Smooth muscle cell (in vitro differentiated cells): Measurements from ENCODE around the gene ATXN3. TPM values are rescaled to one million over a fixed set of nuclear protein-coding genes. Genes with fewer than 3 reads are reported as not detected.

Experiments
- DNase-seq: peaks from one replicate; lab custom pipeline; 2025; ENCODE audit not compliant: unreplicated experiment; lab: John Stamatoyannopoulos, UW
- H2AFZ ChIP-seq: fragments of 200-600 bp; sonication (generic); 2 replicates; pipeline ENCODE4 v1.6.0; 2016; ENCODE audit warnings: antibody characterized with exemption, low read depth, mild to moderate bottlenecking
- H3F3A ChIP-seq: fragments of 200-600 bp; sonication (generic); 2 replicates; pipeline ENCODE4 v1.6.0; 2017; ENCODE audit warnings: antibody characterized with exemption, low read depth
- H3K27ac ChIP-seq: fragments of 200-600 bp; sonication (generic); 2 replicates; pipeline ENCODE4 v1.5.1; 2016; ENCODE audit warnings: low read depth, mild to moderate bottlenecking
- H3K27me3 ChIP-seq: fragments of 200-600 bp; sonication (generic); 2 replicates; pipeline ENCODE4 v1.6.1; 2016; ENCODE audit warnings: low read depth, mild to moderate bottlenecking
- H3K36me3 ChIP-seq: fragments of 200-600 bp; sonication (generic); 2 replicates; pipeline ENCODE4 v1.5.1; 2016; ENCODE audit warnings: low read depth
- H3K4me1 ChIP-seq: fragments of 200-600 bp; sonication (generic); 2 replicates; pipeline ENCODE4 v1.5.1; 2016; ENCODE audit warnings: low read depth
- H3K4me2 ChIP-seq: fragments of 200-600 bp; sonication (generic); 2 replicates; pipeline ENCODE4 v1.6.0; 2016; ENCODE audit warnings: mild to moderate bottlenecking
- H3K4me3 ChIP-seq: fragments of 200-600 bp; sonication (generic); 2 replicates; pipeline ENCODE4 v1.5.1; 2016; ENCODE audit warnings: mild to moderate bottlenecking
- H3K79me2 ChIP-seq: fragments of 200-600 bp; sonication (generic); 2 replicates; pipeline ENCODE4 v1.6.0; 2016; ENCODE audit warnings: low read depth, mild to moderate bottlenecking
- H3K9ac ChIP-seq: fragments of 200-600 bp; sonication (generic); 2 replicates; pipeline ENCODE4 v1.6.0; 2016; ENCODE audit warnings: low read depth
- H3K9me3 ChIP-seq: fragments of 200-600 bp; sonication (generic); replicated peaks from 2 replicates; pipeline ENCODE4 v1.5.1; 2016; ENCODE audit warnings: low read depth
- H4K20me1 ChIP-seq: fragments of 200-600 bp; sonication (generic); 2 replicates; pipeline ENCODE4 v1.6.0; 2016; ENCODE audit warnings: low read depth
- CTCF ChIP-seq: fragments of 200-600 bp; sonication (generic); IDR thresholded peaks from 2 replicates; pipeline ENCODE4 v1.5.1; 2017; ENCODE audit warnings: borderline replicate concordance, mild to moderate bottlenecking, antibody characterized with exemption; ENCODE audit not compliant: insufficient read depth, poor library complexity, severe bottlenecking
- WGBS: methylation state at CpG from one replicate; pipeline ENCODE4 v1.1.7; 2016; ENCODE audit warnings: low lambda C conversion rate; 5-methylcytosine and 5-hydroxymethylcytosine counted together
- polyA plus RNA-seq: library from polyadenylated mRNA; unstranded; fragments of >200 nt; fragmentation: Nextera tagmentation; extraction: Ambion mirVana; gene quantifications from 2 replicates; pipeline ENCODE4 v1.2.1, GENCODE V29; 2016
- total RNA-seq: library from RNA; depleted of rRNA; stranded (reverse); fragments of >200 nt; gene quantifications from 2 replicates; pipeline ENCODE4 v1.2.3, GENCODE V29; 2014

ATXN3 gene
- total and polyA plus RNA-seq, 2 experiments from 2014 or later, result 10.0 to 21.7 TPM

- H3K36me3 ChIP-seq, result peaks cover 35% of the 10 kb centered on the region
- no peak for TF ChIP-seq CTCF
These were observed 95.7 kb downstream of the ATXN3 start for GRCh38 chr14:92010644-92011043.

GRCh38 chr14:92009604-92010003, 96.8 kb downstream of the ATXN3 start:
- no peak for TF ChIP-seq CTCF
- no peak for DNase-seq
- Histone ChIP-seq H3K4me1 (no peaks in the 10 kb centered on the region), H3K27ac (no peak overlapping the region), H3K9ac (no peak overlapping the region), H4K20me1 (peaks cover 27% of the 10 kb centered on the region), H3K9me3 (no peaks in the 10 kb centered on the region), H2AFZ (no peak overlapping the region), H3K4me2 (no peak overlapping the region), H3K36me3 (peaks cover 37% of the 10 kb centered on the region), H3K4me3 (no peak overlapping the region), H3K27me3 (no peaks in the 10 kb centered on the region), H3F3A (no peaks in the 10 kb centered on the region), H3K79me2 (no peaks in the 10 kb centered on the region)
- 100% methylated on average over 1 of the region's 1 CpG for WGBS

More at GRCh38 chr14:92010644-92011043, 95.7 kb downstream of the ATXN3 start:
- H3K27me3 ChIP-seq, result no peaks in the 10 kb centered on the region
- H3K4me2 ChIP-seq, result no peak overlapping the region
- 98% methylated on average over 3 of the region's 3 CpGs for WGBS
- H3F3A ChIP-seq, result no peaks in the 10 kb centered on the region
- DNase-seq, result no peak
- H3K79me2 ChIP-seq, result no peaks in the 10 kb centered on the region
- no peak overlapping the region for H3K27ac ChIP-seq
- no peak overlapping the region for H2AFZ ChIP-seq
- peaks cover 27% of the 10 kb centered on the region for H4K20me1 ChIP-seq
- no peak overlapping the region for H3K9ac ChIP-seq
- no peaks in the 10 kb centered on the region for H3K4me1 ChIP-seq
- H3K9me3 ChIP-seq, result no peaks in the 10 kb centered on the region
- H3K4me3 ChIP-seq, result no peak overlapping the region

Other genes with a start within 250 kb of the ATXN3 start
- 5.7 and 10.3 TPM in 2 replicates for gene TC2N, start 239.0 kb downstream of the ATXN3 start, total RNA-seq
- 0.33 and 2.8 TPM in 2 replicates for gene TC2N, start 239.0 kb downstream of the ATXN3 start, polyA plus RNA-seq
- 82.1 and 109 TPM in 2 replicates for gene FBLN5, start 158.9 kb downstream of the ATXN3 start, total RNA-seq
- gene FBLN5, start 158.9 kb downstream of the ATXN3 start, polyA plus RNA-seq, result 104 and 154 TPM in 2 replicates
- gene TRIP11, start 66.5 kb downstream of the ATXN3 start, total RNA-seq, result 38.1 and 61.5 TPM in 2 replicates
- gene TRIP11, start 66.5 kb downstream of the ATXN3 start, polyA plus RNA-seq, result 30.0 and 45.4 TPM in 2 replicates
- 369 and 467 TPM in 2 replicates for gene NDUFB1, start 15.1 kb upstream of the ATXN3 start, total RNA-seq
- 188 and 219 TPM in 2 replicates for gene NDUFB1, start 15.1 kb upstream of the ATXN3 start, polyA plus RNA-seq
- 53.7 and 64.3 TPM in 2 replicates for gene CPSF2, start 15.4 kb upstream of the ATXN3 start, total RNA-seq
- 29.2 and 33.2 TPM in 2 replicates for gene CPSF2, start 15.4 kb upstream of the ATXN3 start, polyA plus RNA-seq
- 0.18 and 0.58 TPM in 2 replicates for gene SLC24A4, start 216.6 kb upstream of the ATXN3 start, total RNA-seq
- 0.04 TPM in 1 of 2 replicates, not detected in the other for gene SLC24A4, start 216.6 kb upstream of the ATXN3 start, polyA plus RNA-seq